Uterus (tissue), 2 donors: Measurements from ENCODE around the gene ALG14.

Experiments
- POLR2A ChIP-seq, 2 donors: fragments of 450-650 bp; IDR thresholded peaks; one replicate each; pipeline ENCODE4 v1.6.1; 2016; ENCODE audit warnings: antibody characterized with exemption in 2 of 2, mild to moderate bottlenecking in 1 of 2, moderate library complexity in 1 of 2
- TF ChIP-seq, protein P1 (sequence below), 4 experiments: fragments of 200-600 bp in 2 of 4; fragments of 450-650 bp in 2 of 4; sonication (generic) in 2 of 4; IDR thresholded peaks; one replicate each; pipeline ENCODE4 v1.5.1; 2016 to 2019; ENCODE audit warnings: antibody characterized with exemption in 4 of 4, mild to moderate bottlenecking in 2 of 4, moderate library complexity in 1 of 4

- TF ChIP-seq, protein P1, sequence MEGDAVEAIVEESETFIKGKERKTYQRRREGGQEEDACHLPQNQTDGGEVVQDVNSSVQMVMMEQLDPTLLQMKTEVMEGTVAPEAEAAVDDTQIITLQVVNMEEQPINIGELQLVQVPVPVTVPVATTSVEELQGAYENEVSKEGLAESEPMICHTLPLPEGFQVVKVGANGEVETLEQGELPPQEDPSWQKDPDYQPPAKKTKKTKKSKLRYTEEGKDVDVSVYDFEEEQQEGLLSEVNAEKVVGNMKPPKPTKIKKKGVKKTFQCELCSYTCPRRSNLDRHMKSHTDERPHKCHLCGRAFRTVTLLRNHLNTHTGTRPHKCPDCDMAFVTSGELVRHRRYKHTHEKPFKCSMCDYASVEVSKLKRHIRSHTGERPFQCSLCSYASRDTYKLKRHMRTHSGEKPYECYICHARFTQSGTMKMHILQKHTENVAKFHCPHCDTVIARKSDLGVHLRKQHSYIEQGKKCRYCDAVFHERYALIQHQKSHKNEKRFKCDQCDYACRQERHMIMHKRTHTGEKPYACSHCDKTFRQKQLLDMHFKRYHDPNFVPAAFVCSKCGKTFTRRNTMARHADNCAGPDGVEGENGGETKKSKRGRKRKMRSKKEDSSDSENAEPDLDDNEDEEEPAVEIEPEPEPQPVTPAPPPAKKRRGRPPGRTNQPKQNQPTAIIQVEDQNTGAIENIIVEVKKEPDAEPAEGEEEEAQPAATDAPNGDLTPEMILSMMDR (IDR thresholded peaks at IDR 0.05) = no peak
- TF ChIP-seq POLR2A (IDR thresholded peaks at IDR 0.05) = no peak
Measured at GRCh38 chr1:95042286-95042685, 30.5 kb downstream of the ALG14 start.
